ENCODE results near the gene PITPNB.

Gene PITPNB

GRCh38 chr22:27933186-27933983, 14.3 kb upstream of the PITPNB start:
- Histone ChIP-seq H3K36me3 (ENCODE audit: control insufficient read depth, insufficient read depth, low read length) (no peaks in the 10 kb centered on the region), H3K27me3 (replicated peaks; ENCODE audit: control insufficient read depth, insufficient read depth, low read length) (no peaks in the 10 kb centered on the region), H3K4me3 (replicated peaks; ENCODE audit: low read depth, low read length) (no peak overlapping the region)
- TF ChIP-seq CTCF (IDR thresholded peaks at IDR 0.05; ENCODE audit: insufficient read depth, low read length, poor library complexity, severe bottlenecking) = no peak
- DNase-seq (ENCODE audit: extremely low read depth, insufficient read length) = no peak

GRCh38 chr22:27930331-27931060, 11.4 kb upstream of the PITPNB start:
- Histone ChIP-seq H3K4me3 (replicated peaks; ENCODE audit: low read depth, low read length) (no peak overlapping the region), H3K36me3 (ENCODE audit: control insufficient read depth, insufficient read depth, low read length) (no peaks in the 10 kb centered on the region), H3K27me3 (replicated peaks; ENCODE audit: control insufficient read depth, insufficient read depth, low read length) (no peaks in the 10 kb centered on the region)
- DNase-seq (ENCODE audit: extremely low read depth, insufficient read length) = no peak
- TF ChIP-seq CTCF (IDR thresholded peaks at IDR 0.05; ENCODE audit: insufficient read depth, low read length, poor library complexity, severe bottlenecking) = no peak

GRCh38 chr22:27927608-27928007, 8.6 kb upstream of the PITPNB start:
- no peak for DNase-seq (ENCODE audit: extremely low read depth, insufficient read length)
- no peaks in the 10 kb centered on the region; the same call in 1 of the 2 replicates for H3K36me3 ChIP-seq (ENCODE audit: control insufficient read depth, insufficient read depth, low read length)
- TF ChIP-seq CTCF (IDR thresholded peaks at IDR 0.05; ENCODE audit: insufficient read depth, low read length, poor library complexity, severe bottlenecking) = no peak
- H3K27me3 ChIP-seq (replicated peaks; ENCODE audit: control insufficient read depth, insufficient read depth, low read length) = no peaks in the 10 kb centered on the region
- H3K4me3 ChIP-seq (replicated peaks; ENCODE audit: low read depth, low read length) = no peak overlapping the region

- H3K4me3 ChIP-seq (replicated peaks; ENCODE audit: low read depth, low read length) = no peak overlapping the region
- H3K27me3 ChIP-seq (replicated peaks; ENCODE audit: control insufficient read depth, insufficient read depth, low read length) = no peaks in the 10 kb centered on the region
- H3K36me3 ChIP-seq (ENCODE audit: control insufficient read depth, insufficient read depth, low read length) = no peaks in the 10 kb centered on the region; the same call in 1 of the 2 replicates
- TF ChIP-seq CTCF (IDR thresholded peaks at IDR 0.05; ENCODE audit: insufficient read depth, low read length, poor library complexity, severe bottlenecking) = no peak
- DNase-seq (ENCODE audit: extremely low read depth, insufficient read length) = no peak
Observed at GRCh38 chr22:27925331-27925730, 6.3 kb upstream of the PITPNB start.

GRCh38 chr22:27919942-27920755, 1.1 kb upstream of the PITPNB start:
- Histone ChIP-seq H3K27me3 (replicated peaks; ENCODE audit: control insufficient read depth, insufficient read depth, low read length) (no peaks in the 10 kb centered on the region), H3K4me3 (replicated peaks; ENCODE audit: low read depth, low read length) (peak overlapping the region; percentile 64), H3K36me3 (ENCODE audit: control insufficient read depth, insufficient read depth, low read length) (no peaks in the 10 kb centered on the region; the same call in 1 of the 2 replicates)
- no peak for DNase-seq (ENCODE audit: extremely low read depth, insufficient read length)
- TF ChIP-seq CTCF (IDR thresholded peaks at IDR 0.05; ENCODE audit: insufficient read depth, low read length, poor library complexity, severe bottlenecking) = no peak
